ENCODE results near the gene WFDC1. TPM values are rescaled to one million over a fixed set of nuclear protein-coding genes. Genes with fewer than 3 reads are reported as not detected.

WFDC1 gene
- total RNA-seq, 4 donors from 2014 or later, result 2.3 to 7.6 (median 5.0) TPM

DNA sequence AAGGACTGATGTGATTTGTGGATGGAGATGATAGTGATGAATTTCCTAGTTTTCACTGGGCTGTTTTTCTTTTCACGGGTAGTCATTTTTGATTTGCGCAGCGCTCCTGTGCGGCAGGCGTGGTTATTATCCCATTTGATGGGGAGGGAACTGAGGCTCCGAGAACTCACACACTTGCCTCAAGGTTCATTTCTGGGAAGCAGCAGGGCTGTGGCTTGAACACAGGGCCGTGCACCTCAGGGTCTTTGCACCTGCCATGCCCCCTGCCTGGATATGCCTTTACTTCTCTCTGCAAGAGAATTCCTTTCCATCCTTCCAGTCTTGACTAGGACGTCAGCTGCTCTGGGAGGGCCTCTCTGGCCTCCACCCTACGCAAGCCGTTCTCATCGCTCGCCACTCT is 16.3 kb upstream of the WFDC1 start:
- Histone ChIP-seq H3K27me3 (no peaks in the 10 kb centered on the region), H3K4me3 (no peak overlapping the region), H3K27ac (no peak overlapping the region), H3K9me3 (no peaks in the 10 kb centered on the region), H3K4me1 (peaks cover 0 to 1% (median 0%) of the 10 kb centered on the region in 3 donors), H3K36me3 (no peaks in the 10 kb centered on the region)
- no peak for TF ChIP-seq POLR2A (IDR thresholded peaks at IDR 0.05)
- no peak for TF ChIP-seq CTCF (IDR thresholded peaks at IDR 0.05)
- DNase-seq, result no peak
- WGBS, 2 donors, result 89 to 93% methylated on average over 11 to 12 of the region's 12 CpGs
- intact Hi-C loops (cut with DNase I), result loop anchor here (10.0 kb wide), 1 partner anchor 206 kb away; no protein-coding TSS in a partner anchor

- Histone ChIP-seq H3K4me1 (peaks cover 0 to 8% (median 4%) of the 10 kb centered on the region in 3 donors), H3K4me3 (no peak overlapping the region), H3K36me3 (no peaks in the 10 kb centered on the region), H3K9me3 (no peaks in the 10 kb centered on the region), H3K27me3 (no peaks in the 10 kb centered on the region), H3K27ac (no peak overlapping the region)
- 58 to 61% methylated on average over 5 to 6 of the region's 6 CpGs for WGBS, 2 donors
- TF ChIP-seq POLR2A (IDR thresholded peaks at IDR 0.05) (no peak), CTCF (IDR thresholded peaks at IDR 0.05) (no peak)
- no peak for DNase-seq
- intact Hi-C loops (cut with DNase I), result loop anchor here (10.0 kb wide), 1 partner anchor 206 kb away; no protein-coding TSS in a partner anchor
Measured at GRCh38 chr16:84278968-84279367, 15.7 kb upstream of the WFDC1 start.

DNA sequence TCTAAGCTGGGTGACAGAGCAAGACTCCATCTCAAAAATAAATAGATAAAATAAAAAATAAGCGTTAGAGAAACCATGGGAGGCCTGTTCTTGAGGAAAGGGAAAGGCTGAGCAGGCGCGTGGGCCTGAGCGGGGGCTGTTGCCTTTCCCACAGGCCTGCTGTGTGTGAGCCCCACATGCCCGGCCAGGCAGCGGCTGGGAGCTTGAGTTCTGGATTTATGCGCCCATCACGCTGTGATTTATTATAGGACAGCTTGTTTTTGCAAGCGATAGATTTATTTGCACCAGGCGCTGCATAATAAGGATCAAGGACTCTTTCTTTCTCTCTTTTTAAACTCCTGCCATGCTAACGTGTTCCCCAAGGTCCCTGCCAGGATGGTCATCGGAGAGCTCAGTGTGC is 14.8 kb upstream of the WFDC1 start:
- no peak for TF ChIP-seq POLR2A (IDR thresholded peaks at IDR 0.05)
- no peak for TF ChIP-seq CTCF (IDR thresholded peaks at IDR 0.05)
- H3K36me3 ChIP-seq, result no peaks in the 10 kb centered on the region
- no peak overlapping the region for H3K4me3 ChIP-seq
- intact Hi-C loops (cut with DNase I), result loop anchor here (10.0 kb wide), 1 partner anchor 205 kb away; no protein-coding TSS in a partner anchor
- H3K9me3 ChIP-seq, result no peaks in the 10 kb centered on the region
- 81 to 91% methylated on average over 12 of the region's 12 CpGs for WGBS, 2 donors
- peaks cover 0 to 17% (median 13%) of the 10 kb centered on the region in 3 donors for H3K4me1 ChIP-seq
- H3K27ac ChIP-seq, result no peak overlapping the region
- no peak for DNase-seq
- H3K27me3 ChIP-seq, result no peaks in the 10 kb centered on the region

- DNase-seq, result no peak
- H3K27ac ChIP-seq, result no peak overlapping the region
- intact Hi-C loops (cut with DNase I), result no loop called here
- H3K36me3 ChIP-seq, result no peaks in the 10 kb centered on the region
- no peaks in the 10 kb centered on the region for H3K27me3 ChIP-seq
- 83 to 89% methylated on average over 1 to 3 of the region's 3 CpGs for WGBS, 2 donors
- no peaks in the 10 kb centered on the region for H3K9me3 ChIP-seq
- peaks cover 3 to 28% (median 17%) of the 10 kb centered on the region in 3 donors for H3K4me1 ChIP-seq
- H3K4me3 ChIP-seq, result no peak overlapping the region
- TF ChIP-seq POLR2A (IDR thresholded peaks at IDR 0.05) (no peak), CTCF (IDR thresholded peaks at IDR 0.05) (no peak)
Measured at GRCh38 chr16:84281074-84281473, 13.6 kb upstream of the WFDC1 start.

DNA sequence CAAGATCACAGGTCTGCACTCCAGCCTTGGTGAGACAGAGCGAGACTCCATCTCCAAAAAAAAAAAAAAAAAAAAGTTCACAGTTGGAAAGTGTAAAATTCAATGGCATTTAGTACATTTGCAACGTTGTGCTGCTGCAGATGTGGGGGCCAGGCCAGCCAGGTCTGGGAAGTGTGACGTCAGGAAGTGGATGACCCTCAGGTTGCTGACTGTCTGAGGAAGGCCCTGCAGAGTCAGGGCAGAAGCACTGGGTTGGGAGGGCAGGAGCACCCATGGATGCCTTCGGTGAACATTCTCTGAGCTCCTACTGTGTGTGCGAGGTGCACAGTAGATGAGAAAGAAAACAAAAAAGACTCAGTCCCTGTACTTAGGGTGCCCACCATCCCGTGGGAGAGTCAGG is 12.1 kb upstream of the WFDC1 start:
- 52 to 71% methylated on average over 4 to 5 of the region's 6 CpGs for WGBS, 2 donors
- Histone ChIP-seq H3K9me3 (no peaks in the 10 kb centered on the region), H3K27ac (no peak overlapping the region), H3K4me3 (no peak overlapping the region), H3K36me3 (no peaks in the 10 kb centered on the region), H3K4me1 (peaks cover 9 to 42% (median 31%) of the 10 kb centered on the region in 3 donors), H3K27me3 (no peaks in the 10 kb centered on the region)
- intact Hi-C loops (cut with DNase I), result no loop called here
- no peak for DNase-seq
- TF ChIP-seq CTCF (IDR thresholded peaks at IDR 0.05) (no peak), POLR2A (IDR thresholded peaks at IDR 0.05) (no peak)
